Uterus (tissue), 2 donors: ENCODE data around the gene HOXD3.

ENCODE experiments used
- POLR2A ChIP-seq, 2 donors: fragments of 450-650 bp; IDR thresholded peaks; one replicate each; pipeline ENCODE4 v1.6.1; 2016; ENCODE audit warnings: antibody characterized with exemption in 2 of 2, mild to moderate bottlenecking in 1 of 2, moderate library complexity in 1 of 2
- TF ChIP-seq, protein P1 (sequence below), 4 experiments: fragments of 200-600 bp in 2 of 4; fragments of 450-650 bp in 2 of 4; sonication (generic) in 2 of 4; IDR thresholded peaks; one replicate each; pipeline ENCODE4 v1.5.1; 2016 to 2019; ENCODE audit warnings: antibody characterized with exemption in 4 of 4, mild to moderate bottlenecking in 2 of 4, moderate library complexity in 1 of 4

DNA sequence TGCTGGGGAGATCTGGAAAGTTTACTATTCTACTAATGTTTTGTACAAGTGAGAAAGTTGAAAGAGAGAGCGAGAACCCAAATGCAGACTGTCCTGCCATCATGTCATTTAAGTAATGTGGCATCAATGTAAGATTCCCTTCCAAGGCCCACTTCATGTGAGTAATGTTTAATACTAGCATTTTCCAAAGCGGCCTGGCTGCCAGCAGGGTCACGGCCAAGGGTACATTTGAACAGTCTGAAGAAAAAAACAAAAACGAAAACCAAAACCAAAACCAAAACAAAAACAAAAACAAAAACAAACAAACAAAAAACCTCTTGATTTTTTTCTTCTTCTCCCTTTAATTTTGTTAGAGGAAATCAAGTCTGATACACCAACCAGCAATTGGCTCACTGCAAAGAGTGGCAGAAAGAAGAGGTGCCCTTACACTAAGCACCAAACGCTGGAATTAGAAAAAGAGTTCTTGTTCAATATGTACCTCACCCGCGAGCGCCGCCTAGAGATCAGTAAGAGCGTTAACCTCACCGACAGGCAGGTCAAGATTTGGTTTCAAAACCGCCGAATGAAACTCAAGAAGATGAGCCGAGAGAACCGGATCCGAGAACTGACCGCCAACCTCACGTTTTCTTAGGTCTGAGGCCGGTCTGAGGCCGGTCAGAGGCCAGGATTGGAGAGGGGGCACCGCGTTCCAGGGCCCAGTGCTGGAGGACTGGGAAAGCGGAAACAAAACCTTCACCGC lies 38.3 kb upstream of the HOXD3 start:
- peak; percentile 46 to 66 for TF ChIP-seq POLR2A (IDR thresholded peaks at IDR 0.05)
- TF ChIP-seq, protein P1, sequence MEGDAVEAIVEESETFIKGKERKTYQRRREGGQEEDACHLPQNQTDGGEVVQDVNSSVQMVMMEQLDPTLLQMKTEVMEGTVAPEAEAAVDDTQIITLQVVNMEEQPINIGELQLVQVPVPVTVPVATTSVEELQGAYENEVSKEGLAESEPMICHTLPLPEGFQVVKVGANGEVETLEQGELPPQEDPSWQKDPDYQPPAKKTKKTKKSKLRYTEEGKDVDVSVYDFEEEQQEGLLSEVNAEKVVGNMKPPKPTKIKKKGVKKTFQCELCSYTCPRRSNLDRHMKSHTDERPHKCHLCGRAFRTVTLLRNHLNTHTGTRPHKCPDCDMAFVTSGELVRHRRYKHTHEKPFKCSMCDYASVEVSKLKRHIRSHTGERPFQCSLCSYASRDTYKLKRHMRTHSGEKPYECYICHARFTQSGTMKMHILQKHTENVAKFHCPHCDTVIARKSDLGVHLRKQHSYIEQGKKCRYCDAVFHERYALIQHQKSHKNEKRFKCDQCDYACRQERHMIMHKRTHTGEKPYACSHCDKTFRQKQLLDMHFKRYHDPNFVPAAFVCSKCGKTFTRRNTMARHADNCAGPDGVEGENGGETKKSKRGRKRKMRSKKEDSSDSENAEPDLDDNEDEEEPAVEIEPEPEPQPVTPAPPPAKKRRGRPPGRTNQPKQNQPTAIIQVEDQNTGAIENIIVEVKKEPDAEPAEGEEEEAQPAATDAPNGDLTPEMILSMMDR (IDR thresholded peaks at IDR 0.05) = peak; percentile 66 to 76 (median 71)
